GM12801 (cell line): ENCODE measurements around the gene EGLN2.

Experiments used
- TF ChIP-seq, protein P1 (sequence below): IDR thresholded peaks from one replicate; pipeline ENCODE4 v1.5.1; 2011; ENCODE audit warnings: control low read depth; ENCODE audit not compliant: insufficient read length; ENCODE audit errors: extremely low read depth

EGLN2 gene

GRCh38 chr19:40806423-40807146 is 7.6 kb downstream of the EGLN2 start:
- TF ChIP-seq, protein P1, sequence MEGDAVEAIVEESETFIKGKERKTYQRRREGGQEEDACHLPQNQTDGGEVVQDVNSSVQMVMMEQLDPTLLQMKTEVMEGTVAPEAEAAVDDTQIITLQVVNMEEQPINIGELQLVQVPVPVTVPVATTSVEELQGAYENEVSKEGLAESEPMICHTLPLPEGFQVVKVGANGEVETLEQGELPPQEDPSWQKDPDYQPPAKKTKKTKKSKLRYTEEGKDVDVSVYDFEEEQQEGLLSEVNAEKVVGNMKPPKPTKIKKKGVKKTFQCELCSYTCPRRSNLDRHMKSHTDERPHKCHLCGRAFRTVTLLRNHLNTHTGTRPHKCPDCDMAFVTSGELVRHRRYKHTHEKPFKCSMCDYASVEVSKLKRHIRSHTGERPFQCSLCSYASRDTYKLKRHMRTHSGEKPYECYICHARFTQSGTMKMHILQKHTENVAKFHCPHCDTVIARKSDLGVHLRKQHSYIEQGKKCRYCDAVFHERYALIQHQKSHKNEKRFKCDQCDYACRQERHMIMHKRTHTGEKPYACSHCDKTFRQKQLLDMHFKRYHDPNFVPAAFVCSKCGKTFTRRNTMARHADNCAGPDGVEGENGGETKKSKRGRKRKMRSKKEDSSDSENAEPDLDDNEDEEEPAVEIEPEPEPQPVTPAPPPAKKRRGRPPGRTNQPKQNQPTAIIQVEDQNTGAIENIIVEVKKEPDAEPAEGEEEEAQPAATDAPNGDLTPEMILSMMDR = no peak

DNA sequence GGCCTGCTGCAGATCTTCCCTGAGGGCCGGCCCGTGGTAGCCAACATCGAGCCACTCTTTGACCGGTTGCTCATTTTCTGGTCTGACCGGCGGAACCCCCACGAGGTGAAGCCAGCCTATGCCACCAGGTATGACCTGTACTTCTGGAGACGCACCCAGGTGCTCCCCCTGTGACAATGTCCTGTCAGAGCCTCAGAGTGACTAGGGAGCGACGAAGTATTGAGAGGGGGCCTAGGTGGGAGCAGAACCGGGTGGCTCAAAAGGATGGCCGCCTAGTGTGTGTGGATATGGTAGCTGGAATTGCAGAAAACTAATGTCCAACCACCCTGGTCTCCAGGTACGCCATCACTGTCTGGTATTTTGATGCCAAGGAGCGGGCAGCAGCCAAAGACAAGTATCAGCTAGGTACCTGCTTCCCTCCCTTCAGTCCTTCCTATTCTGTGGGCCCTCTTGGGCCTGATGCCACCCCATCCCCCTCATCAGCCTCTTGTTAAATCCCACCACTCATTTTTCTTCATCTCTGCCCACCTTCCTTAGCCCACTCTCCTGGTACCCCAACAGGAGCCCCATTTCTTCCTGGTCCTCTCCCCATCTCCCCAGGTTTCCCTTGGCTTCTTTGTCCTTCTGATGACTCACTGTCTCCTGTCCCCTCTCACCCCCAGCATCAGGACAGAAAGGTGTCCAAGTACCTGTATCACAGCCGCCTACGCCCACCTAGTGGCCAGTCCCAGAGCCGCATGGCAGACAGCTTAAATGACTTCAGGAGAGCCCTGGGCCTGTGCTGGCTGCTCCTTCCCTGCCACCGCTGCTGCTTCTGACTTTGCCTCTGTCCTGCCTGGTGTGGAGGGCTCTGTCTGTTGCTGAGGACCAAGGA is 8.4 kb downstream of the EGLN2 start:
- TF ChIP-seq, protein P1 = no peak

GRCh38 chr19:40808021-40808325 is 9.0 kb downstream of the EGLN2 start:
- TF ChIP-seq, protein P1 = no peak

DNA sequence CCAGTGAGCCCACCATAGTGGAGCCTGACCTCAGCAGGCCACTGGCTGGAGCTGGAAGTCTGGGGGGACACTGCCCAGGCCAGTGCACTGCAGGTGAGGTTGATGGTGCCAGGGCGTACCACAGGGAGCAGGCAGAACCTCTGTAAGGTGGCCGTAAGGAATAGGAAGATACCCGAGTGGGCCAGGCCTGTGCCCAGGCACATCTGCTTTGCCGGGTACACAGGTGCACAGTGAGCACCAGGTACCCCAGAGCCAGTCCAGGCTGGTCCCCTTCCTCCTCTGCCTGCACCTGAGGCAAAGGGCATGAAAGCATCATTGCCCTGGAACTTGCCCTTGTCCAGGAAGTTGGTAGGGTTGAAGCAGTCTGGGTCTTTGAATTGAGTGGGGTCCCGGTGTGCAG is 9.5 kb downstream of the EGLN2 start:
- TF ChIP-seq, protein P1 = no peak

- TF ChIP-seq, protein P1 = no peak
Observed at GRCh38 chr19:40809358-40810086, 10.5 kb downstream of the EGLN2 start.

DNA sequence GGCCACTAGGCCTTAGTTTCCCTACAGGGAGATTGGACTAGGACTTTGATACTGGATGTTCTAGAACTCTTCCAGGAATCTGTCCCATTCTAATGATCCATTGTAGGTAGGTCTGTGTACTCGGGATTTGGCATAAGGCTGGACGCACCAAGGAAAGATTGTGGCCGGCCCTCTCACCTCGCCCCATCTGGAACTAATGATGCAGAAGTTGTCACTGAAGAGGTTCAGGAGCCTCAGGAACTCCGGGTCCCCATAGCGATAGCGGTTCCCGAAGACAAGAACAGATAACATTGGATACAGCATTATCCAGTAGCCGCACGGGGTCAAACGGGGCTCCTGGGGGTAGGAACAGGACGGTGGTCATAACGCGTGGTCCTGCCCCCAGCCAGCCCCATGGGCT is 11.2 kb downstream of the EGLN2 start:
- TF ChIP-seq, protein P1 = no peak
